Measurements from ENCODE around the gene OSTF1.

GRCh38 chr9:75123696-75124095 is 35.4 kb downstream of the OSTF1 start:
- TF ChIP-seq CTCF (IDR thresholded peaks at IDR 0.05; ENCODE audit: poor library complexity) (no peak), EZH2 (IDR thresholded peaks at IDR 0.05; ENCODE audit: borderline replicate concordance) (no peak)

Data from hepatocyte (in vitro differentiated cells).